HG03175 (cell line): ENCODE data around the gene ADGRG1.

Experiments used
- ATAC-seq: cut with Tn5 transposase; IDR thresholded peaks from one replicate; pipeline ENCODE4 v1.9.1; 2021; ENCODE audit warnings: mild to moderate bottlenecking, moderate library complexity; ENCODE audit not compliant: unreplicated experiment

The ADGRG1 gene

DNA sequence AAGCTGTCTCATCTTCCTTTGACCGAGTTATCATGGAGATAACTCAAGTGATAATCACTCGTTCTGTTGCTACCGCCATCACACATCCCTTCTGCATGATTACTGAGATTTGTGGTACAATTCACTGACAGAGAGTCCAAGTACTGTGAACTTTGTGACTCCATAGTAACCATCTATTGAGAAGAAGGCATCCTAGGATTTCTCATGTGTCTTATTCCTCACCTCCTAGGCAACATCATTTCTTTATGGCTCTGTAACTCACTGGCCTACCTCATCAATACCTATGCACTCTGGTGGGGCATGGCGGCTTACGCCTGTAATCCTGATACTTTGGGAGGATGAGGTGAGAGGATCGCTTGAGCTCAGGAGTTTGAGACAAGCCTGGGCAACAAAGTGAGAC lies 85.6 kb downstream of the ADGRG1 start:
- ATAC-seq, result no peak
